Endothelial cell of coronary artery (primary cell): ENCODE results near the gene DDX60. TPM values are rescaled to one million over a fixed set of nuclear protein-coding genes. Genes with fewer than 3 reads are reported as not detected.

ENCODE experiments used
- total RNA-seq: library from RNA; depleted of rRNA; stranded (reverse); fragments of >200 nt; gene quantifications from 2 replicates; pipeline ENCODE4 v1.2.3, GENCODE V29; 2014

Gene DDX60, protein sequence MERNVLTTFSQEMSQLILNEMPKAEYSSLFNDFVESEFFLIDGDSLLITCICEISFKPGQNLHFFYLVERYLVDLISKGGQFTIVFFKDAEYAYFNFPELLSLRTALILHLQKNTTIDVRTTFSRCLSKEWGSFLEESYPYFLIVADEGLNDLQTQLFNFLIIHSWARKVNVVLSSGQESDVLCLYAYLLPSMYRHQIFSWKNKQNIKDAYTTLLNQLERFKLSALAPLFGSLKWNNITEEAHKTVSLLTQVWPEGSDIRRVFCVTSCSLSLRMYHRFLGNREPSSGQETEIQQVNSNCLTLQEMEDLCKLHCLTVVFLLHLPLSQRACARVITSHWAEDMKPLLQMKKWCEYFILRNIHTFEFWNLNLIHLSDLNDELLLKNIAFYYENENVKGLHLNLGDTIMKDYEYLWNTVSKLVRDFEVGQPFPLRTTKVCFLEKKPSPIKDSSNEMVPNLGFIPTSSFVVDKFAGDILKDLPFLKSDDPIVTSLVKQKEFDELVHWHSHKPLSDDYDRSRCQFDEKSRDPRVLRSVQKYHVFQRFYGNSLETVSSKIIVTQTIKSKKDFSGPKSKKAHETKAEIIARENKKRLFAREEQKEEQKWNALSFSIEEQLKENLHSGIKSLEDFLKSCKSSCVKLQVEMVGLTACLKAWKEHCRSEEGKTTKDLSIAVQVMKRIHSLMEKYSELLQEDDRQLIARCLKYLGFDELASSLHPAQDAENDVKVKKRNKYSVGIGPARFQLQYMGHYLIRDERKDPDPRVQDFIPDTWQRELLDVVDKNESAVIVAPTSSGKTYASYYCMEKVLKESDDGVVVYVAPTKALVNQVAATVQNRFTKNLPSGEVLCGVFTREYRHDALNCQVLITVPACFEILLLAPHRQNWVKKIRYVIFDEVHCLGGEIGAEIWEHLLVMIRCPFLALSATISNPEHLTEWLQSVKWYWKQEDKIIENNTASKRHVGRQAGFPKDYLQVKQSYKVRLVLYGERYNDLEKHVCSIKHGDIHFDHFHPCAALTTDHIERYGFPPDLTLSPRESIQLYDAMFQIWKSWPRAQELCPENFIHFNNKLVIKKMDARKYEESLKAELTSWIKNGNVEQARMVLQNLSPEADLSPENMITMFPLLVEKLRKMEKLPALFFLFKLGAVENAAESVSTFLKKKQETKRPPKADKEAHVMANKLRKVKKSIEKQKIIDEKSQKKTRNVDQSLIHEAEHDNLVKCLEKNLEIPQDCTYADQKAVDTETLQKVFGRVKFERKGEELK (N-terminal part only)
- total RNA-seq: 11.2 and 17.0 TPM in 2 replicates

DNA sequence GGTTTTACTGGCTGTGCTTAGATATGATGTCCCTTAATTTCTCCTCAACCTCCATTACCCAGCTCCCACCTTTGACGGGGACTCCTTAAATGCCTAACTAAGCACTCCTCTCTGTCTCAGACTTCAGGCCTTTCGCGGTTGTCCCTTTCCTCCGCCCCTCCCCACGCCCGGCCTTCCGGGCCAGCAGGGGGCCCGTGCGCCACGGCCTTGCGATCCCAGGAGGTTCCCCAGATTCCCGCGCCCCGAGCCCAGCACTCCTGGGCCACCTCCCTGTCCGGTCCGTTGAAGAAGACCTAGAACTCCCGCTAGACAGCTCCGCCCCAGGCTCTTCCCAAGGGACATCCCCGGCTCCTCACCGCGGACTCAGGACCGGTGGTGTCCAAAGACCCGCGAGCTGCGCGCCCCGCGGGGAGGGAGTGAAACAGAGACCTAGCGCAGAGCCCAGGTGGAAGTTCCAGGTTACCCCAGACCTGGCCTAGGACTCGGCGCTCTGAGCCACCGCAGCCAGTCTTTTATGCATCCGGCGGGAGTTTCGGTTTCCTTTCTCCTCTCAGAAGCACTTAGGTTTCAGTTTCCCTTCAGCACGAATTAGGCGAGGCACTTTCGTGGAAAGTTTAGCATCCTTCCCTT lies at the start of gene DDX60:
Gene DDX60, minus strand, starts transcription at position 487 of the 630 bp plus-strand sequence. CDS start 7,493 bp downstream, outside the sequence.

Other genes with a start within 250 kb of the DDX60 start
- gene ANXA10, start 226.2 kb downstream of the DDX60 start, total RNA-seq: 0.85 TPM in 1 of 2 replicates, not detected in the other
- 11.7 and 22.4 TPM in 2 replicates for gene DDX60L, start 161.7 kb upstream of the DDX60 start, total RNA-seq
- 17.3 and 51.4 TPM in 2 replicates for gene PALLD, start 178.3 kb upstream of the DDX60 start, total RNA-seq